ENCODE results near the gene ZFP82.

Gene ZFP82

GRCh38 chr19:36371886-36372285 lies 46.6 kb downstream of the ZFP82 start:
- no peak overlapping the region for H3K23ac ChIP-seq (ENCODE audit: low read depth, low read length, poor library complexity)
- no peaks in the 10 kb centered on the region for H3K4me1 ChIP-seq (ENCODE audit: control insufficient read depth in 2 of 2, insufficient read depth in 1 of 2, low read depth in 1 of 2, low read length in 2 of 2)
- no peak overlapping the region for H3K14ac ChIP-seq (ENCODE audit: low read length)
- H4K8ac ChIP-seq (ENCODE audit: low read depth, low read length) = no peak overlapping the region
- no peak overlapping the region for H3K9ac ChIP-seq (ENCODE audit: low read depth, low read length, poor library complexity)
- no peak overlapping the region for H4K91ac ChIP-seq (ENCODE audit: low read depth, low read length, poor library complexity)
- H3K4ac ChIP-seq (ENCODE audit: low read length) = no peak overlapping the region
- no peak overlapping the region for H2BK5ac ChIP-seq (ENCODE audit: low read length)
- H3K9me3 ChIP-seq (replicated peaks in 1 of 2; ENCODE audit: control insufficient read depth in 2 of 2, insufficient read depth in 1 of 2, low read depth in 1 of 2, low read length in 2 of 2) = peaks cover 0 to 45% of the 10 kb centered on the region in 2 donors
- H3K27me3 ChIP-seq (ENCODE audit: control insufficient read depth in 3 of 3, insufficient read depth in 3 of 3, low read depth in 1 of 3, low read length in 3 of 3) = no peaks in the 10 kb centered on the region
- DNase-seq (ENCODE audit: low spot score) = no peak
- peaks cover 8% of the 10 kb centered on the region for H3K79me1 ChIP-seq (ENCODE audit: low read depth, low read length)
- H2BK15ac ChIP-seq (ENCODE audit: low read length) = no peak overlapping the region
- H2BK120ac ChIP-seq (ENCODE audit: low read depth, low read length) = no peak overlapping the region
- no peak overlapping the region for H3K18ac ChIP-seq (ENCODE audit: low read length)
- no peak overlapping the region for H3K27ac ChIP-seq (replicated peaks; ENCODE audit: low read length)
- no peak overlapping the region for H3K4me3 ChIP-seq (ENCODE audit: low read length in 2 of 2)
- no peak overlapping the region for H2BK12ac ChIP-seq (ENCODE audit: low read length)
- no peak overlapping the region for H2AFZ ChIP-seq (ENCODE audit: low read length)
- no peak overlapping the region for H3K4me2 ChIP-seq (ENCODE audit: insufficient read depth, low read length, poor library complexity, severe bottlenecking)
- H3K36me3 ChIP-seq (replicated peaks in 1 of 2; ENCODE audit: control insufficient read depth in 2 of 2, insufficient read depth in 2 of 2, low read length in 2 of 2) = peaks cover 1 to 20% of the 10 kb centered on the region in 2 donors
- no peak overlapping the region for H2AK5ac ChIP-seq (ENCODE audit: low read depth, low read length)

- H2AK5ac ChIP-seq (ENCODE audit: low read depth, low read length) = no peak overlapping the region
Measured at GRCh38 chr19:36363845-36364244, 54.6 kb downstream of the ZFP82 start.

More at GRCh38 chr19:36363845-36364244, 54.6 kb downstream of the ZFP82 start:
- Histone ChIP-seq H3K4ac (ENCODE audit: low read length) (no peak overlapping the region), H3K18ac (ENCODE audit: low read length) (no peak overlapping the region), H2AFZ (ENCODE audit: low read length) (no peak overlapping the region), H4K8ac (ENCODE audit: low read depth, low read length) (no peak overlapping the region), H3K27ac (replicated peaks; ENCODE audit: low read length) (no peak overlapping the region), H3K23ac (ENCODE audit: low read depth, low read length, poor library complexity) (no peak overlapping the region), H3K9me3 (replicated peaks in 1 of 2; ENCODE audit: control insufficient read depth in 2 of 2, insufficient read depth in 1 of 2, low read depth in 1 of 2, low read length in 2 of 2) (peaks cover 0 to 51% of the 10 kb centered on the region in 2 donors), H2BK12ac (ENCODE audit: low read length) (no peak overlapping the region), H3K36me3 (replicated peaks in 1 of 2; ENCODE audit: control insufficient read depth in 2 of 2, insufficient read depth in 2 of 2, low read length in 2 of 2) (peaks cover 16 to 78% of the 10 kb centered on the region in 2 donors), H2BK15ac (ENCODE audit: low read length) (no peak overlapping the region), H3K14ac (ENCODE audit: low read length) (no peak overlapping the region), H3K4me3 (ENCODE audit: low read length in 2 of 2) (no peak overlapping the region), H3K79me1 (ENCODE audit: low read depth, low read length) (no peaks in the 10 kb centered on the region), H3K27me3 (ENCODE audit: control insufficient read depth in 3 of 3, insufficient read depth in 3 of 3, low read depth in 1 of 3, low read length in 3 of 3) (no peaks in the 10 kb centered on the region), H2BK5ac (ENCODE audit: low read length) (no peak overlapping the region), H2BK120ac (ENCODE audit: low read depth, low read length) (no peak overlapping the region), H3K9ac (ENCODE audit: low read depth, low read length, poor library complexity) (no peak overlapping the region), H3K4me2 (ENCODE audit: insufficient read depth, low read length, poor library complexity, severe bottlenecking) (no peak overlapping the region), H3K4me1 (ENCODE audit: control insufficient read depth in 2 of 2, insufficient read depth in 1 of 2, low read depth in 1 of 2, low read length in 2 of 2) (no peaks in the 10 kb centered on the region), H4K91ac (ENCODE audit: low read depth, low read length, poor library complexity) (no peak overlapping the region)
- no CpG with 5 or more reads among the region's 6 CpGs for WGBS, 2 donors (ENCODE audit: extremely low coverage in 2 of 2, insufficient read length in 2 of 2, insufficient replicate concordance in 1 of 2)
- DNase-seq (ENCODE audit: low spot score) = no peak

Data from neuronal stem cell (in vitro differentiated cells).